Naive thymus-derived CD4-positive, alpha-beta T cell (primary cell): ENCODE measurements around the gene NTM. TPM values are rescaled to one million over a fixed set of nuclear protein-coding genes. Genes with fewer than 3 reads are reported as not detected.

Experiments
- ATAC-seq: fragments of 150-1000 bp; cut with Tn5 transposase; 2 replicates; pipeline ENCODE4 v1.10.0; 2021; ENCODE audit warnings: mild to moderate bottlenecking, moderate library complexity
- CTCF ChIA-PET: fragments of 350-600 bp; sonication (Branson Sonifier 250); formaldehyde crosslinking; loops from one replicate; lab custom pipeline; 2021; ENCODE audit warnings: antibody characterized with exemption; lab: Charles Lee
- POLR2A ChIA-PET: fragments of 350-600 bp; sonication (Branson Sonifier 250); formaldehyde crosslinking; loops from one replicate; lab custom pipeline; 2021; ENCODE audit warnings: antibody characterized with exemption, inconsistent platforms; lab: Charles Lee
- DNase-seq, 9 donors: peaks; one replicate each; pipeline versions ENCODE4 v3.0.0 to v3.0.0-alpha.2; 2020 to 2022; ENCODE audit warnings: mixed read lengths in 1 of 9
- H3K27ac ChIP-seq: one replicate; pipeline ENCODE4 v1.7.0; 2013; ENCODE audit warnings: mild to moderate bottlenecking, low read depth, low read length, moderate library complexity
- H3K27me3 ChIP-seq, 2 donors: one replicate each; pipeline ENCODE4 v1.7.0; 2013; ENCODE audit warnings: low read length in 2 of 2, mild to moderate bottlenecking in 2 of 2, moderate library complexity in 2 of 2; ENCODE audit not compliant: control insufficient read depth in 2 of 2, insufficient read depth in 2 of 2
- H3K36me3 ChIP-seq, 3 experiments: 1 replicate in 2 of 3; 2 replicates in 1 of 3; pipeline ENCODE4 v1.7.0; 2013; ENCODE audit warnings: low read length in 3 of 3, mild to moderate bottlenecking in 3 of 3, moderate library complexity in 1 of 3; ENCODE audit not compliant: insufficient read depth in 3 of 3, control insufficient read depth in 2 of 3
- H3K4me1 ChIP-seq, 2 donors: one replicate each; pipeline ENCODE4 v1.7.0; 2013; ENCODE audit warnings: low read length in 2 of 2, mild to moderate bottlenecking in 2 of 2, moderate library complexity in 1 of 2; ENCODE audit not compliant: control insufficient read depth in 2 of 2, insufficient read depth in 2 of 2
- H3K4me3 ChIP-seq: 2 replicates; pipeline ENCODE4 v1.7.0; 2013; ENCODE audit warnings: mild to moderate bottlenecking, low read length
- H3K9me3 ChIP-seq, 3 experiments: 1 replicate in 2 of 3; 2 replicates in 1 of 3; pipeline ENCODE4 v1.7.0; 2013; ENCODE audit warnings: low read length in 3 of 3; ENCODE audit not compliant: control insufficient read depth in 2 of 3
- H3K27ac Mint-ChIP-seq, 9 donors: one replicate each; pipeline ENCODE4 v1.8.0; 2020 to 2022; ENCODE audit warnings: mixed read lengths in 9 of 9, mild to moderate bottlenecking in 8 of 9, moderate library complexity in 5 of 9, inconsistent platforms in 2 of 9
- H3K27me3 Mint-ChIP-seq, 5 donors: one replicate each; pipeline ENCODE4 v1.8.0; 2021 to 2022; ENCODE audit warnings: mixed read lengths in 5 of 5, mild to moderate bottlenecking in 1 of 5
- H3K36me3 Mint-ChIP-seq, 5 donors: one replicate each; pipeline ENCODE4 v1.8.0; 2020 to 2022; ENCODE audit warnings: mixed read lengths in 5 of 5, mild to moderate bottlenecking in 3 of 5, inconsistent platforms in 1 of 5
- H3K4me1 Mint-ChIP-seq, 7 donors: one replicate each; pipeline ENCODE4 v1.8.0; 2020 to 2022; ENCODE audit warnings: mixed read lengths in 7 of 7, mild to moderate bottlenecking in 3 of 7, inconsistent platforms in 1 of 7
- H3K4me3 Mint-ChIP-seq, 10 donors: one replicate each; pipeline ENCODE4 v1.8.0; 2020 to 2022; ENCODE audit warnings: mild to moderate bottlenecking in 10 of 10, mixed read lengths in 10 of 10, moderate library complexity in 6 of 10, inconsistent platforms in 2 of 10
- H3K9me3 Mint-ChIP-seq, 11 donors: one replicate each; pipeline ENCODE4 v1.8.0; 2020 to 2022; ENCODE audit warnings: mixed read lengths in 11 of 11, mild to moderate bottlenecking in 4 of 11, inconsistent platforms in 1 of 11, moderate library complexity in 1 of 11
- intact Hi-C, 2 donors: fragments of 100-400 bp; cut with micrococcal nuclease; formaldehyde crosslinking; loops; one replicate each; pipeline ENCODE4 v1.15.1; 2023
- polyA plus RNA-seq, 2 donors: library from polyadenylated mRNA; unstranded; fragments of 300-500 nt; fragmentation: Illumina TruSeq; gene quantifications; one replicate each; pipeline ENCODE4 v1.2.3, GENCODE V29; 2021
- total RNA-seq, 6 experiments: library from RNA in 5 of 6; stranded (reverse) in 5 of 6; gene quantifications; 1 replicate in 5 of 6; 2 replicates in 1 of 6; pipeline ENCODE4 v1.2.3 and lab custom pipeline; 2021 to 2026

The NTM gene
- total and polyA plus RNA-seq, 7 experiments from 2014 or later, result not detected

DNA sequence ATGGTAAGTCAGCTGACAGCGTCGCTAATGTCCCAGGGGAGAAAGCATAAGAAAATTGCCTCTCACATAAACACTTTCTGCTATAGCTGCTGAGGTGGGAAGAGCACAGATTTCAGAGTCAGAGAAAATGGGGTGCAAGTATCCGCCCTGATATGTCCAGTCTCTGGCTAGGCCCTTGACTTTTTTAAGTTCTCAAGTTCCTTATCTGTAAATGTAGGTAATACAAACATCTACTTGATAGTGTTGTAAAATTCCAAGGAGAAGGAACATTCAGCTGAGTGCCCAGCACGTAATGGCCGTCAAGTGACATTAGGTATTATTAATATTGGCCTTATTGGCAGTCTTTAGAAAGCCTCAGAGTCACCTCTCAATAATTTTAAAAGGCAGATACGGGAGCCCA lies 143.6 kb downstream of the NTM start:
- DNase-seq (no peak), ATAC-seq (no peak)
- no peak overlapping the region for H3K4me3 Mint-ChIP-seq
- POLR2A ChIA-PET, result no interaction called here
- peaks cover 0 to 4% (median 0%) of the 10 kb centered on the region in 5 donors for H3K36me3 Mint-ChIP-seq
- Histone ChIP-seq H3K4me3 (no peak overlapping the region), H3K27ac (no peak overlapping the region), H3K36me3 (no peaks in the 10 kb centered on the region), H3K9me3 (peaks cover 0 to 4% (median 0%) of the 10 kb centered on the region in 3 experiments), H3K27me3 (no peaks in the 10 kb centered on the region), H3K4me1 (no peaks in the 10 kb centered on the region)
- H3K27ac Mint-ChIP-seq, result no peak overlapping the region
- peaks cover 0 to 7% (median 0%) of the 10 kb centered on the region in 5 donors for H3K27me3 Mint-ChIP-seq
- intact Hi-C loops, result no loop called here
- peaks cover 0 to 6% (median 2%) of the 10 kb centered on the region in 11 donors for H3K9me3 Mint-ChIP-seq
- CTCF ChIA-PET, result no interaction called here
- H3K4me1 Mint-ChIP-seq, result no peaks in the 10 kb centered on the region

GRCh38 chr11:131518305-131518838 lies 148.0 kb downstream of the NTM start:
- H3K27ac ChIP-seq, result no peak overlapping the region
- no peak overlapping the region for H3K4me3 ChIP-seq
- no peaks in the 10 kb centered on the region for H3K9me3 ChIP-seq
- H3K4me1 Mint-ChIP-seq, result peaks cover 0 to 1% (median 0%) of the 10 kb centered on the region in 7 donors
- no peak overlapping the region for H3K27ac Mint-ChIP-seq
- H3K9me3 Mint-ChIP-seq, result peaks cover 0 to 9% (median 2%) of the 10 kb centered on the region in 11 donors
- no peaks in the 10 kb centered on the region for H3K36me3 Mint-ChIP-seq
- no peaks in the 10 kb centered on the region for H3K27me3 ChIP-seq
- CTCF ChIA-PET, result no interaction called here
- intact Hi-C loops, result no loop called here
- no peak for ATAC-seq
- POLR2A ChIA-PET, result no interaction called here
- no peak for DNase-seq
- H3K27me3 Mint-ChIP-seq, result peaks cover 0 to 11% (median 7%) of the 10 kb centered on the region in 5 donors
- H3K4me1 ChIP-seq, result no peaks in the 10 kb centered on the region
- H3K36me3 ChIP-seq, result no peaks in the 10 kb centered on the region
- H3K4me3 Mint-ChIP-seq, result no peak overlapping the region

DNA sequence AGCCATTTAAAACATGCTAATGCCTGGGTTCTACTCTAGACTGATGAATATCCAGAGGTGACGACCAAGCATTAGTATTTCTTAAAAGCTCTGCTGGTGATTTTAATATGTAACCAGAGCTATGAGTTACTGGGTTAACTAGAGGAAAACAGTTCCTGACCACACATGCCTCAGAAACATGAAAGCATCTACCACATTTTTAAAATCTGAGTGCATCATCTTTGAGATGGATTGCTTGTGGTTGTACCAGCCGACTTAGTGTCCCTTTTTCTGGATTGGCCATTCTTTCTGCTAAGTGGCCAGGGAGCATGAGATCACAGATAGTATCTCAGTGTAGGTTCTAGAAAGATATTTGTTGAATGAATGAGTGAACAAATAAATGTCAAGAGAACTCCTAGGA lies 152.4 kb downstream of the NTM start:
- no peaks in the 10 kb centered on the region for H3K27me3 ChIP-seq
- H3K27me3 Mint-ChIP-seq, result peaks cover 0 to 23% (median 8%) of the 10 kb centered on the region in 5 donors
- peaks cover 0 to 1% (median 0%) of the 10 kb centered on the region in 7 donors for H3K4me1 Mint-ChIP-seq
- ATAC-seq (no peak), DNase-seq (no peak)
- H3K27ac Mint-ChIP-seq, result no peak overlapping the region
- intact Hi-C loops, result no loop called here
- H3K27ac ChIP-seq, result no peak overlapping the region
- peaks cover 0 to 14% (median 3%) of the 10 kb centered on the region in 11 donors for H3K9me3 Mint-ChIP-seq
- H3K36me3 ChIP-seq, result no peaks in the 10 kb centered on the region
- no peak overlapping the region for H3K4me3 ChIP-seq
- no peaks in the 10 kb centered on the region for H3K9me3 ChIP-seq
- CTCF ChIA-PET, result no interaction called here
- no peaks in the 10 kb centered on the region for H3K36me3 Mint-ChIP-seq
- no peaks in the 10 kb centered on the region for H3K4me1 ChIP-seq
- no peak overlapping the region for H3K4me3 Mint-ChIP-seq
- POLR2A ChIA-PET, result no interaction called here

DNA sequence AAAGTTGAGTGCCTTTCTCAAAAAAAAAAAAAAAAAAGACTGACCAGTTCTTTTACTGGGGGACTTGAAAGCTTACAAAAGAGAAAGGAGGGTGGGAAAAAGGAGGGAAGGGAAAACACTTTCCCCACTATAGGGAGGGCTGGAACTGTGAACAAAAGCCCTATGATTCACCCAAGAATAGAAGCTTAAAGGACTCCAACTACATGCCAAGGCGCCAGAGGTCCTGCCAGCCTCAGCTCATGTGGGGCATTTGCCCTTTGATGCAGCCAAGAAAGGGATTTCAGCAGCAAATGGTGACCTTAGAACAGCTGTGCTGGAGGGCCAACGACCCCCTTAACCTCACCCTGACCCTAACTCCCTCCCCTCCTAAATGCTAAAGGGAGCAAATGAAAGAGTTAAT lies 160.0 kb downstream of the NTM start:
- Histone ChIP-seq H3K9me3 (no peaks in the 10 kb centered on the region), H3K27me3 (no peaks in the 10 kb centered on the region), H3K36me3 (no peaks in the 10 kb centered on the region), H3K4me3 (no peak overlapping the region), H3K4me1 (no peaks in the 10 kb centered on the region), H3K27ac (no peak overlapping the region)
- DNase-seq, result no peak
- POLR2A ChIA-PET, result no interaction called here
- Mint-ChIP-seq H3K9me3 (peaks cover 0 to 7% (median 0%) of the 10 kb centered on the region in 11 donors), H3K4me1 (no peaks in the 10 kb centered on the region), H3K36me3 (no peaks in the 10 kb centered on the region), H3K4me3 (no peak overlapping the region), H3K27ac (no peak overlapping the region), H3K27me3 (peaks cover 0 to 13% (median 0%) of the 10 kb centered on the region in 5 donors)
- CTCF ChIA-PET, result no interaction called here
- ATAC-seq, result no peak
- intact Hi-C loops, result no loop called here

GRCh38 chr11:131533149-131533548 lies 162.7 kb downstream of the NTM start:
- no peaks in the 10 kb centered on the region for H3K27me3 ChIP-seq
- no peak overlapping the region for H3K4me3 ChIP-seq
- H3K4me1 Mint-ChIP-seq, result no peaks in the 10 kb centered on the region
- DNase-seq, result no peak
- no peak overlapping the region for H3K27ac ChIP-seq
- no peak for ATAC-seq
- no peaks in the 10 kb centered on the region for H3K36me3 ChIP-seq
- H3K9me3 ChIP-seq, result no peaks in the 10 kb centered on the region
- ChIA-PET CTCF (no interaction called here), POLR2A (no interaction called here)
- H3K36me3 Mint-ChIP-seq, result no peaks in the 10 kb centered on the region
- H3K9me3 Mint-ChIP-seq, result peaks cover 0 to 6% (median 0%) of the 10 kb centered on the region in 11 donors
- H3K4me1 ChIP-seq, result no peaks in the 10 kb centered on the region
- peaks cover 0 to 10% (median 0%) of the 10 kb centered on the region in 5 donors for H3K27me3 Mint-ChIP-seq
- no peak overlapping the region for H3K27ac Mint-ChIP-seq
- intact Hi-C loops, result no loop called here
- H3K4me3 Mint-ChIP-seq, result no peak overlapping the region

DNA sequence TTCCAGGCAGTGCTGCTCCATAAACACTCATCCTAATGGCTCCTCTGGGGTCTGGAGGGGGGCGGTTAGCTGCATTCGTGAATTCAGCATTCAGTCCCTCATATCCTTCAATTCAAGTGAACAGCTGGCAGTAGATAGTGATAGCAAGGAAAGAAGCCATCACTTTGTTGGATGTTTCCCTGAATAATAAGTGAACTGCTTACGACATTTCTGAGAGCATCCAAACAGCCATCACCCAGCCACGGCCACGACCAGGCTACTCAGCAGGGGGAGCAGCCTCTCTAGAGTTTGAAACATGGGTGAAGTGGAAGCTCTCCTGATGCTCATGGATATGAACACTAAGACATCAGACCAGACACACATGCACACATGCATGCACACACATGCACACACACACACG lies 163.6 kb downstream of the NTM start:
- intact Hi-C loops, result no loop called here
- H3K36me3 Mint-ChIP-seq, result no peaks in the 10 kb centered on the region
- Histone ChIP-seq H3K27me3 (no peaks in the 10 kb centered on the region), H3K36me3 (no peaks in the 10 kb centered on the region), H3K9me3 (no peaks in the 10 kb centered on the region), H3K27ac (no peak overlapping the region), H3K4me3 (no peak overlapping the region), H3K4me1 (no peaks in the 10 kb centered on the region)
- no peaks in the 10 kb centered on the region for H3K4me1 Mint-ChIP-seq
- DNase-seq, result no peak
- H3K9me3 Mint-ChIP-seq, result peaks cover 0 to 10% (median 4%) of the 10 kb centered on the region in 11 donors
- no peak overlapping the region for H3K27ac Mint-ChIP-seq
- peaks cover 0 to 5% (median 0%) of the 10 kb centered on the region in 5 donors for H3K27me3 Mint-ChIP-seq
- ATAC-seq, result no peak
- CTCF ChIA-PET, result no interaction called here
- POLR2A ChIA-PET, result no interaction called here
- no peak overlapping the region for H3K4me3 Mint-ChIP-seq

- POLR2A ChIA-PET, result no interaction called here
- CTCF ChIA-PET, result no interaction called here
- Mint-ChIP-seq H3K4me3 (no peak overlapping the region), H3K27me3 (peaks cover 0 to 4% (median 0%) of the 10 kb centered on the region in 5 donors), H3K36me3 (no peaks in the 10 kb centered on the region), H3K27ac (no peak overlapping the region), H3K9me3 (peaks cover 0 to 15% (median 4%) of the 10 kb centered on the region in 11 donors), H3K4me1 (no peaks in the 10 kb centered on the region)
- no peaks in the 10 kb centered on the region for H3K27me3 ChIP-seq
- no peak overlapping the region for H3K4me3 ChIP-seq
- ATAC-seq (no peak), DNase-seq (no peak)
- H3K4me1 ChIP-seq, result no peaks in the 10 kb centered on the region
- no peaks in the 10 kb centered on the region for H3K9me3 ChIP-seq
- H3K36me3 ChIP-seq, result no peaks in the 10 kb centered on the region
- H3K27ac ChIP-seq, result no peak overlapping the region
- intact Hi-C loops, result no loop called here
Observed at GRCh38 chr11:131534611-131535010, 164.2 kb downstream of the NTM start.
